ENCODE results near the gene JSRP1. TPM values are rescaled to one million over a fixed set of nuclear protein-coding genes. Genes with fewer than 3 reads are reported as not detected.
A peak's percentile ranks its signal among the peaks of the same experiment; 100 is the strongest.

Gene JSRP1
- polyA plus RNA-seq, 2 of the 4 experiments (the other 2 are of a cell fraction): 0.41 TPM; not detected in 1

- WGBS (ENCODE audit: missing lambda C conversion rate): 38% methylated on average over 15 of the region's 20 CpGs
- FAIRE-seq (no peak), ATAC-seq (no peak), DNase-seq (ENCODE audit: low read depth in 1 of 2, low spot score in 1 of 2) (no peak)
- Histone ChIP-seq H3K4me2 (no peak overlapping the region), H3K4me3 (no peak overlapping the region), H3K27ac (no peak overlapping the region), H3K9me3 (no peaks in the 10 kb centered on the region), H3K4me1 (peaks cover 5% of the 10 kb centered on the region; the same call in 2 of the 3 replicates)
- TF ChIP-seq HMGXB4 (CRISPR knock-in tag; IDR thresholded peaks at IDR 0.05; ENCODE audit: borderline replicate concordance): no peak
- TF ChIP-seq KDM1A (IDR thresholded peaks at IDR 0.05; ENCODE audit: low read depth): peak; percentile 39; the same call in 1 of the 2 replicates
- TF ChIP-seq GATA3 (IDR thresholded peaks at IDR 0.05; ENCODE audit: borderline replicate concordance): no peak
- CTCF ChIA-PET: interaction anchor here (0.7 to 2.6 kb wide), 2 partner anchors 12 to 51 kb away, joined by 3 to 11 read pairs; partner anchors contain the start of gene PLEKHJ1
- POLR2A ChIA-PET: no interaction called here
Measured at GRCh38 chr19:2286402-2287140, 30.4 kb upstream of the JSRP1 start.

GRCh38 chr19:2283835-2284507 is 27.8 kb upstream of the JSRP1 start:
- Histone ChIP-seq H3K4me1 (no peaks in the 10 kb centered on the region), H3K27ac (no peak overlapping the region), H3K4me3 (no peak overlapping the region), H3K9me3 (no peaks in the 10 kb centered on the region), H3K4me2 (no peak overlapping the region)
- no peak for TF ChIP-seq NR3C1 (IDR thresholded peaks at IDR 0.05)
- no peak for TF ChIP-seq CBX8 (IDR thresholded peaks at IDR 0.05)
- TF ChIP-seq REST (IDR thresholded peaks at IDR 0.05): no peak
- TF ChIP-seq HEYL (CRISPR knock-in tag; IDR thresholded peaks at IDR 0.05): no peak
- TF ChIP-seq USF2 (IDR thresholded peaks at IDR 0.05): no peak
- no peak for TF ChIP-seq PBX3 (IDR thresholded peaks at IDR 0.05)
- TF ChIP-seq JUN (IDR thresholded peaks at IDR 0.05): no peak
- TF ChIP-seq EP300 (IDR thresholded peaks at IDR 0.05): no peak
- TF ChIP-seq RAD21 (conservative IDR thresholded peaks at IDR 0.05 in 1 of 2, IDR thresholded peaks at IDR 0.05 in 1 of 2): no peak
- TF ChIP-seq CEBPB (IDR thresholded peaks at IDR 0.05): no peak
- no peak for TF ChIP-seq HDAC2 (IDR thresholded peaks at IDR 0.05)
- TF ChIP-seq RFX5 (IDR thresholded peaks at IDR 0.05): no peak
- no peak for TF ChIP-seq FOXS1 (CRISPR knock-in tag; IDR thresholded peaks at IDR 0.05)
- TF ChIP-seq BCL3 (IDR thresholded peaks at IDR 0.05): no peak
- no peak for TF ChIP-seq ELK1 (IDR thresholded peaks at IDR 0.05; ENCODE audit: low read depth, low read length)
- DNase-seq (ENCODE audit: low read depth in 1 of 2, low spot score in 1 of 2) (no peak), ATAC-seq (no peak), FAIRE-seq (no peak)
- 89% methylated on average over 8 of the region's 8 CpGs for WGBS (ENCODE audit: missing lambda C conversion rate)
- ChIA-PET POLR2A (no interaction called here), CTCF (interaction anchor here (1.9 kb wide), 1 partner anchor 10 kb away, joined by 7 read pairs; no protein-coding TSS in a partner anchor)

Measured in A549 (cell line).